NCI-H2227 (cell line): ENCODE measurements around the gene TFCP2.
"Not testable (repeated sequence)": the region's sequence is repeated elsewhere in the genome, so short reads cannot be mapped to it uniquely, and the experiment has no call there.

Experiments
- DNase-seq: peaks from one replicate; lab custom pipeline; 2025; ENCODE audit not compliant: unreplicated experiment; lab: John Stamatoyannopoulos, UW

TFCP2 gene

DNA sequence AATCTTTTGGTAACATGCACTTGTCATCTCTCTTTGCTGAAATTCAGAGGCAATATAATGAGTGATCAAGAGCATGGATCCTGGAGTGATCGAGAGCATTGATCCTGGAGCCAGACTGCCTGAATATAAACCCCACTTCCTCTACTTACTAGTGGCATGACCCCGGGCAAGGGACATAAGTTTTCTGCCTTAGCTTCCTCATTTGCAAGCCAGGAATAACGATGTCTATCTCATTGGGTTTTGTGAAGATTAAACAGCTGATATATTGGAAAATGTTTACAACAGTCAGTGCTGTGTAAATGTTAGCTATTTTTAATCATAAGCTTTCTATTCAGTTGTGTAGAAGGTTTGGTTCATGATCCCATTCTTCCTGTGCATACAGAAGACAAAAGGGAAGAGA, 87.2 kb downstream of the TFCP2 start:
- DNase-seq, result no peak

DNA sequence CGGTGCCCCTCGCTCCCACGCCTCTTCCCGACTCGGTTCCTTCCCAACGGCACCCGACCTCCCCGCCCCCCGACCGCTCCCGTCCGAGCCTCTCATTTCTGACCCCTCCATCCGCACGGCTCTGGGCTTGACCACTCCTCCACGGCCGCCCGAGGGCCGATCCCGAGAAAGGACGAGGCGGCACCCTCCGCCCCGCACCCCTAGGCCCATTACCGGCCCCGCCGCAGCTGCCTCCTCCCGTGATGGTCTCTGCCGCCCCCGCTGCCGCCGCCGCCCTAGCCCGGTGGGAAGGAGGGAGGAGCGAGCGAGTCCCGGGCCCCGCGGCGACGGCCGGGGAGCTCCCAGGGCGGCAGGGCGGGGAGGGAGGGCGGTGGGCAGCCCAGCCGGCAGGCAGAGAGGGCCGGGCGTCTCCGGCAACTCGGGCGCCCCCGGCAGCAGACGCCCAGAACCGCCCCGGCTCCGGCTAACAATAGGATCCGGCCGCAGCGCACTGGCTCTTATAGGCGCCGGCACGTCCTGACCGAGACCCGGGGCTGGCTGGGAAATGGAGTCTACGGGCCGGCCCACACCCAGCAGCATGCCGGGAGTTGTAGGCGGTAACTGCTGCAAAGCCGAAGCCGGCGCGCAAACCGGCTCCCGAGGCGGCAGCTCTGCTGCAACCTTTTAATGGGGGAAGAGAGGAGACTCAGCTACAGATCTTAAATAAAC, 89.7 kb downstream of the TFCP2 start, which contains the start of gene CSRNP2:
Gene CSRNP2 (minus strand): TSS at position 471 of the 708 bp plus-strand sequence. CDS start 7,035 bp downstream, outside the sequence.
- peak; percentile 95 for DNase-seq

DNA sequence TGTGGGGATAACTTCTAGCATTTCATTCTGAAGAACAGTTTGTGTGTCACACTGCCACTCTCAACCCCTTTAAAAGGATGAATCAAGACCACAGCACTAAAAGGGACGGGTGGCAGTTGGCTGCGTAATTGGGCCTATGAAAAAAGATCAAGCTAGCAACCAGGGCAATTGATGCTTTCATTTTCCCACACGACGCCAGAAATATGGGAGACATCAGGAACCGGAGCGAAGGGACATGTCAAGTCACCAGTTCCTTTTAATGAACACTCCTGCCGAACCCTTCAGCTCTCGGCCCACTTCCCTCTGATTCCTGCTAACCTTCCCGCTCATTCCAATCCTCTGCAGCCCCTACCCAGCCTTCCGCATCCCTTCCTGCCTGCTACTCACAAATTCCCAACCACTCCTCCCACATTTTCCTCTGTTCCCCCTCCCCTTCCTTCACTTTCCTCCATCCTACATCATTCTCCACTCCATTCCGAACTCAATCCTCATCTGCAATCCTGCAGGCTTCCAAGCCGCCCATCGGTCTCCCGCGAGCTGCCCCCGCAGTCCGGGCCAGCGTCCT, 90.3 kb downstream of the TFCP2 start:
- DNase-seq, result peak; percentile 65

DNA sequence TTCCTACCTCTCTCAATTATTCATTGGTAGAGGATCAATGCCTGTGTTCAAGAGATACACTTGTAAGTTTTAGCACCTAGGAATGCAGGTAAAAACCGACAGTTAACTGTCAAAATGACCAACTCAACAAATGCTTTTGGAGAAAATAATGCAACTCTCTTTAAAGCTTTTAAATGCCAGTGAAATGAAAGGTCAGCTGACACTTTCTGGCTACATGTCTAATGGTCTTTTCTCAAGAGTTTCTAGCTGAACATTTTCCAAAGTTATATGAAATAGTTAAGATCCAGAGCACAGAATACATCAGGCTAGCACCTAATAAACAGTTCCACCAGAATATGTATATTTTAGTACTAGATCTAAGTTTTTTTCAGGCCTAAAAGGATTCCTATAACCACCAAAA, 91.5 kb downstream of the TFCP2 start:
- DNase-seq, result no peak

GRCh38 chr12:51080136-51080535, 92.8 kb downstream of the TFCP2 start:
- DNase-seq, result no peak

- not testable (repeated sequence) for DNase-seq
Measured at GRCh38 chr12:51078866-51079265, 94.1 kb downstream of the TFCP2 start.

- not testable (repeated sequence) for DNase-seq
Measured at GRCh38 chr12:51078346-51078745, 94.6 kb downstream of the TFCP2 start.

DNA sequence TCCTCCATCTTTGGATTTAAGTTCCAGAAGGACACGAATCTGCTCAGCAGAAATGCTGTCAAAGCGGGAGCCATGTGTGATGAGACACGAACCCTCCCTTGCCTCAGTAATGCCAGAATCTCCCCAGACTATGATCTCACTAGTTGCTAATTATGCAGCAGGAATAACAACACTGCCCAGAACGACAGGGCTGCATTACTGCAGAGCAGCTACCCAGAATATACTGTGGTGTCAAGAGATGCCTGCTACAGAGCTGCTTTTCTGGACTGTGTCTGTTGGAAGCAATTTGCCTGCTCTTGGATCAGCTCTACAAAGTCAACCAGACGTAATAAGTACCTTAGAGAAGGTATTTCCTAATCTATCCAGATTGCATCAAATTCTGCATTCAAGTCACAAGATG, 95.0 kb downstream of the TFCP2 start:
- no peak for DNase-seq

DNA sequence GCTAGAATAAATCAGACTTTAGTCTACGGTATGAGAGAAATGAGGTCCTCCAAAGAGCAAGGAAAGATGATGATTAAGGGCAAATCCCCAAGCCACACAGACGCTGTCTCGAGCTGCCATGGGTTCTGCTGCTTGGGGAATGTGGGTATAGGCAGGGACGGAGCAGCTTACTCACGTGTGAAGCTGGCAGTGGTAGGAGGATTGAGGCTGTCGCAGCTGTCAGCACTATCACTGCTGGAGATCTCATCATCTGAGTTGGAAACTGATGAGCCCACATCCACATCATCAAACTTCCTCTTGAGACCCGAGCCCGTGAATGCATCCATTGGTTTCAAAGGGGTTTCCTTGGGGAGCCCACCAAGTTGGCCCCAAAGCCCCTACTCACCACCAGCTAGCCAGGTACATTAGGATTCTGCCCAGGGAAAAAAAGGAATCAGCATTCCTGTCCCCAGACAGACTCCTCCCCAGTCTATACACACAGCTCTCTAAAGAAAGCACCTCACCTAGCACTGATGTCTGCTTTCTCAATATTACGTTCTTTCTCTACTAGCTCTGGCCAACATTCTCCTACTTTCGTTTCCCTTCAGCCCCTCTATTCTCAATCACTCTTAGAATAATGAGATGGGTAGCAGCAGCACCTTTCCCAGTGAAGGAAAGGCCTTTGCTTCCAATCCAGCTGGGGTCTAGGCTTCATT, 96.6 kb downstream of the TFCP2 start:
- no peak for DNase-seq

- DNase-seq, result no peak
Measured at GRCh38 chr12:51075390-51075789, 97.5 kb downstream of the TFCP2 start.

DNA sequence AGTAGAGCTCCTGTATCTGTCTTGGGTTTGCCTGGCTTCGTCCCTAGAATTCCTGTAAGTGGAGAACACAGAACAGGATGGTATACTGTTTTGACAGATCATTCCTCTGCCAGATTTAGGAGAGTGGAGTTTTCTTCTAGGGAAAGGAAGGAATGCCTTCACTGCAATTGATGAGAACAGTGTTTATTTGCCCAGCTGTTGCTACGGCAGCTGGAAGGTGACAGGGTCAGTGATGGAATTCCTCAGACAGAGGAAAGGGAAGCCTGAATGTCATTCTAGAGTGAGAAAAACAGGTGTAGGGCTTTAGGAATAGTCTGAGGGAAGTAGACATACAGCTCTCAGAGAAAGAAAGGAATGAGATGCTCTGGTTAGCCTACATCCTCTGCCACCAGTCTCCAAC, 101.3 kb downstream of the TFCP2 start:
- DNase-seq, result no peak

DNA sequence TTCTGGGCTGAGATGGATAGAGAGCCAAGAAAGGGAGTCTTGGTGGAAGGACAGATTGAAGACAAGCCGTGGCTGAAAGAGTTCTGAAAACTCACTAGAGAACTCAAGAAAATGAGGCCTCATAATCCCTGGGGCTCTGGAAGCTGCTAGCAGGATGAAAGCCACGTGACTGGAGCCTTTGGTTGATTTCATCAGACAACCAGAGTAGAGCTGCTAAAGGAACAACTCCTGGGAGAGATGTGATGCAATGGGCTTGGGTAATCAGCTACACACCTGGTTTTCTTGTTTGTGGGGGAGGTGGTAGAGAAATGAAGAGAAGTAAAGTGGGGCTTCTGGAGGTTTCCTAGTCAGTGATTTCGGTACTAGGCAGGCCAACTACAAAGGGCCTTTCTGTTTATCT, 102.9 kb downstream of the TFCP2 start:
- no peak for DNase-seq

DNA sequence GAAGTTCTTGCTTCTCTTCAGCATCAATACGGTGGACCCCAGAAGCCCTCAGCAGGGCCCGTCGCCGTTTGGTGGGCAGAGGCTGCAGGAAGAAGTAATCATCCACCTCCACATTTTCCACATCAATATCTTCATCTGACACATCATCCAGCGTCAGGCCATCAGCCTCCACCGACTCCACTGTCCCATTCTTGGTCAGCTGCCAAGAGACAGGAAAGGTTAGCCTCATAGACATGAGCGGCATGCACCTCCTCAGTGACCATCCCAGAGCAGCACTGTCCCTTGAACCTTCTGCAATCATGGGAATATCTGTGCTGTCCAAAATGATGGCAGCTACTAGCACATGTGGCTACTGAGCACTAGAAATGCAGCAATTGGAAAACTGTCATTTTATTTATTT, 105.2 kb downstream of the TFCP2 start:
- DNase-seq, result no peak

DNA sequence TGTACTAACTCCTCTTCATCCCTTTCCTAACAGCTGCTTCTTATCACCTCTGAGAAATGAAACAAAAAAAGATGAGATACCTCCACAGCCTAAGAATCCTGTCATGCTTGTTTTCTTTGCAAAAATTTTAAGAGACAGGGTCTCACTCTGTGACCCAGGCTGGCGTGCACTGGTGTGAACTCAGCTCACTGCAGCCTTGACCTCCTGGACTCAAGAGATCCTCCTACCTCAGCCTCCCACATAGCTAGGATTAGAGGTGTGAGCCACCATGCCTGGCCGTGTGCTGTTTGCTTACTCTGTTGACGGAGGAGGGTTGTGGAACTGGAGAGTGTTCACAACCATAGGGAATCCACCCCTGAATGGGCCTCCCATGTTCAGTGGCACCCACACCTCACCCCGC, 105.7 kb downstream of the TFCP2 start:
- no peak for DNase-seq

- no peak for DNase-seq
Measured at GRCh38 chr12:51065530-51065929, 107.4 kb downstream of the TFCP2 start.

- DNase-seq, result no peak
Measured at GRCh38 chr12:51062631-51063397, 110.1 kb downstream of the TFCP2 start.

- no peak for DNase-seq
Measured at GRCh38 chr12:51059086-51059485, 113.8 kb downstream of the TFCP2 start.

- DNase-seq, result no peak
Measured at GRCh38 chr12:51056242-51056641, 116.7 kb downstream of the TFCP2 start.

DNA sequence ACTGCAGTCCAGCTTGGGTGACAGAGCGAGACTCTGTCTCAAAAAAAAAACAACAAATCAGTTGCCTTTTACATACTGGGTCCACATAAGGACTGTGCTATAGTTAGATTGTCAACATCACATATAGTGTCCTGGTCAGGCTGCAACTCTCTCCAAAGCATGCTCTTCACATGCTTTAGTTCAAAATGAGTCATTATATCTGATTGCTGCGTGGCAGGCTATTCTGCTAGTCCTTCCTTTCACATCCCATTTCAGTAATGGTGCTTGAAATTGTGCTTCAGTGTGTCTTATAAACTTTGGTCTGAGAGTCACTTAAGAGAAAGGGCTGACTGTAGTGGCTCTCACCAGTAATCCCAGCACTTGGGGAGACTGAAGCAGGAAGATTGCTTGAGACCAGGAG, 117.9 kb downstream of the TFCP2 start:
- DNase-seq, result no peak

DNA sequence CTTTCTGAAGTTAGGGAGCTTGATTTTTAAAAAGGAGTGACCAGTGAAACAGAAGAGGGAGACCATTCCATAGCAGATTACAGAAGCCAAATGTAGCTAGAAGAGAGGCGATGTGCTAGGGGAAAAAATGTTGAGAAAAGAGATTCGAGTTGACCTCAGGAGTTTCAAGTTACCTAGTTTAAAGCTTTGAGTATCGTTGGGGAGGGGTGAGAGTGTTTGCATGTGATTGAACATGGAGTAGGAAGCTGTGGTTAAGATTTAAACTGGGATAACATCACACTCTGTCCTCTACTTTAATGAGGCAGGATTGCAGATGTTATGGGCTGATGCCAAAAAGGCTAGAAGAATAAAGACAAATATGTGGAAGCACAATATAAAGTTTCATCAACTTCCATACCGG, 121.1 kb downstream of the TFCP2 start:
- no peak for DNase-seq

- DNase-seq, result no peak
Measured at GRCh38 chr12:51049525-51049924, 123.4 kb downstream of the TFCP2 start.
